ENCODE measurements around the gene FILIP1. TPM values are rescaled to one million over a fixed set of nuclear protein-coding genes. Genes with fewer than 3 reads are reported as not detected.

The FILIP1 gene
- total and polyA plus RNA-seq, 9 donors, result 1.1 to 7.1 (median 2.7) TPM

- DNase-seq, result no peak
- WGBS, 3 donors, result 86 to 91% (median 90%) methylated on average over 11 of the region's 11 CpGs
- H3K4me1 ChIP-seq (ENCODE audit: insufficient read depth), result no peaks in the 10 kb centered on the region
Observed at GRCh38 chr6:75421316-75422023, 72.1 kb downstream of the FILIP1 start.

GRCh38 chr6:75419980-75420379, 73.6 kb downstream of the FILIP1 start:
- Histone ChIP-seq H3K9me3 (no peaks in the 10 kb centered on the region), H3K4me3 (no peak overlapping the region), H3K27me3 (no peaks in the 10 kb centered on the region), H3K4me1 (ENCODE audit: insufficient read depth) (no peaks in the 10 kb centered on the region), H3K27ac (no peak overlapping the region), H3K36me3 (no peaks in the 10 kb centered on the region)
- DNase-seq, result no peak
- TF ChIP-seq CTCF (IDR thresholded peaks at IDR 0.05) (no peak), EP300 (IDR thresholded peaks at IDR 0.05) (no peak), POLR2A (IDR thresholded peaks at IDR 0.05) (no peak)
- 66 to 72% (median 69%) methylated on average over 1 of the region's 1 CpG for WGBS, 3 donors
- intact Hi-C loops (cut with DNase I), result no loop called here

More at GRCh38 chr6:75421316-75422023, 72.1 kb downstream of the FILIP1 start:
- Histone ChIP-seq H3K27ac (no peak overlapping the region), H3K36me3 (no peaks in the 10 kb centered on the region), H3K9me3 (no peaks in the 10 kb centered on the region), H3K4me3 (no peak overlapping the region), H3K27me3 (no peaks in the 10 kb centered on the region)
- TF ChIP-seq EP300 (IDR thresholded peaks at IDR 0.05), result no peak
- TF ChIP-seq CTCF (IDR thresholded peaks at IDR 0.05), result no peak
- TF ChIP-seq POLR2A (IDR thresholded peaks at IDR 0.05), result no peak
- intact Hi-C loops (cut with DNase I), result no loop called here

GRCh38 chr6:75419416-75419815, 74.2 kb downstream of the FILIP1 start:
- no peak overlapping the region for H3K27ac ChIP-seq

GRCh38 chr6:75418233-75418632, 75.4 kb downstream of the FILIP1 start:
- Histone ChIP-seq H3K27ac (no peak overlapping the region), H3K4me3 (no peak overlapping the region), H3K4me1 (ENCODE audit: insufficient read depth) (no peaks in the 10 kb centered on the region), H3K36me3 (no peaks in the 10 kb centered on the region), H3K9me3 (no peaks in the 10 kb centered on the region), H3K27me3 (no peaks in the 10 kb centered on the region)
- no peak for DNase-seq
- no peak for TF ChIP-seq POLR2A (IDR thresholded peaks at IDR 0.05)
- TF ChIP-seq EP300 (IDR thresholded peaks at IDR 0.05), result no peak
- no peak for TF ChIP-seq CTCF (IDR thresholded peaks at IDR 0.05)
- intact Hi-C loops (cut with DNase I), result no loop called here

More at GRCh38 chr6:75419416-75419815, 74.2 kb downstream of the FILIP1 start:
- no peak for DNase-seq
- Histone ChIP-seq H3K36me3 (no peaks in the 10 kb centered on the region), H3K27me3 (no peaks in the 10 kb centered on the region), H3K9me3 (no peaks in the 10 kb centered on the region), H3K4me3 (no peak overlapping the region), H3K4me1 (ENCODE audit: insufficient read depth) (no peaks in the 10 kb centered on the region)
- WGBS, 3 donors, result 92 to 94% (median 93%) methylated on average over 3 of the region's 3 CpGs
- TF ChIP-seq POLR2A (IDR thresholded peaks at IDR 0.05) (no peak), EP300 (IDR thresholded peaks at IDR 0.05) (no peak), CTCF (IDR thresholded peaks at IDR 0.05) (no peak)
- intact Hi-C loops (cut with DNase I), result no loop called here

Data from ovary (tissue), 9 donors.